GM21529 (cell line): ENCODE results near the gene UNC50.

Experiments used
- ATAC-seq: cut with Tn5 transposase; IDR thresholded peaks from one replicate; pipeline ENCODE4 v1.9.1; 2021; ENCODE audit not compliant: unreplicated experiment

UNC50 gene

GRCh38 chr2:98663511-98664090 lies 55.2 kb downstream of the UNC50 start:
- ATAC-seq, result no peak

GRCh38 chr2:98664323-98664722 lies 55.9 kb downstream of the UNC50 start:
- no peak for ATAC-seq

GRCh38 chr2:98665677-98666076 lies 57.3 kb downstream of the UNC50 start:
- ATAC-seq, result no peak
